Stimulated activated effector memory CD8-positive, alpha-beta T cell treated with anti-CD3 and anti-CD28 coated beads, Interleukin-12 subunit alpha, Interleukin-12 subunit beta, amount 100 ng/mL, for 72 hours (primary cell): ENCODE data around the gene SLC15A4.

ENCODE experiments used
- ATAC-seq: fragments of 150-1000 bp; cut with Tn5 transposase; 2 replicates; pipeline ENCODE4 v1.10.0; 2021
- DNase-seq, 2 donors: peaks; one replicate each; pipeline ENCODE4 v3.0.0; 2021 to 2022; ENCODE audit warnings: low spot score in 2 of 2
- H3K27ac Mint-ChIP-seq: one replicate; pipeline ENCODE4 v1.8.0; 2022; ENCODE audit warnings: mild to moderate bottlenecking, mixed read lengths
- H3K36me3 Mint-ChIP-seq: one replicate; pipeline ENCODE4 v1.8.0; 2022; ENCODE audit warnings: mild to moderate bottlenecking, mixed read lengths
- H3K4me1 Mint-ChIP-seq: one replicate; pipeline ENCODE4 v1.8.0; 2022; ENCODE audit warnings: mixed read lengths
- H3K4me3 Mint-ChIP-seq: one replicate; pipeline ENCODE4 v1.8.0; 2022; ENCODE audit warnings: mild to moderate bottlenecking, mixed read lengths
- H3K9me3 Mint-ChIP-seq: one replicate; pipeline ENCODE4 v1.8.0; 2022; ENCODE audit warnings: mixed read lengths

The SLC15A4 gene

GRCh38 chr12:128795530-128796361 lies 28.0 kb downstream of the SLC15A4 start:
- Mint-ChIP-seq H3K27ac (peak overlapping the region; percentile 92), H3K4me1 (peaks cover 82% of the 10 kb centered on the region), H3K4me3 (peak overlapping the region; percentile 60)

GRCh38 chr12:128794661-128795529 lies 28.9 kb downstream of the SLC15A4 start:
- DNase-seq, result peak in 1 of 2 donors; percentile 53
- peaks cover 76% of the 10 kb centered on the region for H3K4me1 Mint-ChIP-seq
- H3K36me3 Mint-ChIP-seq, result peaks cover 90% of the 10 kb centered on the region
- peak overlapping the region; percentile 92 for H3K27ac Mint-ChIP-seq
- H3K4me3 Mint-ChIP-seq, result peak overlapping the region; percentile 60
- no peaks in the 10 kb centered on the region for H3K9me3 Mint-ChIP-seq
- peak; percentile 73 for ATAC-seq

More at GRCh38 chr12:128795530-128796361, 28.0 kb downstream of the SLC15A4 start:
- Mint-ChIP-seq H3K36me3 (peaks cover 97% of the 10 kb centered on the region), H3K9me3 (no peaks in the 10 kb centered on the region)
- DNase-seq (no peak), ATAC-seq (no peak)

GRCh38 chr12:128793701-128794100 lies 30.1 kb downstream of the SLC15A4 start:
- Mint-ChIP-seq H3K4me3 (peak overlapping the region; percentile 60), H3K36me3 (peaks cover 85% of the 10 kb centered on the region), H3K9me3 (no peaks in the 10 kb centered on the region), H3K4me1 (peaks cover 75% of the 10 kb centered on the region), H3K27ac (peak overlapping the region; percentile 92)
- DNase-seq (no peak), ATAC-seq (no peak)

- H3K4me1 Mint-ChIP-seq, result peaks cover 67% of the 10 kb centered on the region
- no peak for ATAC-seq
- peaks cover 77% of the 10 kb centered on the region for H3K36me3 Mint-ChIP-seq
- DNase-seq, result no peak
- H3K4me3 Mint-ChIP-seq, result no peak overlapping the region
- peak overlapping the region; percentile 84 for H3K27ac Mint-ChIP-seq
- H3K9me3 Mint-ChIP-seq, result no peaks in the 10 kb centered on the region
Observed at GRCh38 chr12:128792881-128793280, 30.9 kb downstream of the SLC15A4 start.

GRCh38 chr12:128792398-128792797 lies 31.4 kb downstream of the SLC15A4 start:
- Mint-ChIP-seq H3K9me3 (no peaks in the 10 kb centered on the region), H3K36me3 (peaks cover 72% of the 10 kb centered on the region), H3K4me3 (no peak overlapping the region), H3K4me1 (peaks cover 62% of the 10 kb centered on the region), H3K27ac (peak overlapping the region; percentile 84)
- DNase-seq (no peak), ATAC-seq (no peak)

- peak overlapping the region; percentile 84 for H3K27ac Mint-ChIP-seq
- H3K9me3 Mint-ChIP-seq, result no peaks in the 10 kb centered on the region
- H3K4me3 Mint-ChIP-seq, result no peak overlapping the region
- H3K36me3 Mint-ChIP-seq, result peaks cover 65% of the 10 kb centered on the region
- DNase-seq (no peak), ATAC-seq (peak; percentile 60)
- H3K4me1 Mint-ChIP-seq, result peaks cover 55% of the 10 kb centered on the region
Observed at GRCh38 chr12:128791395-128792322, 32.1 kb downstream of the SLC15A4 start.

GRCh38 chr12:128790653-128791373 lies 32.9 kb downstream of the SLC15A4 start:
- peaks cover 56% of the 10 kb centered on the region for H3K36me3 Mint-ChIP-seq
- no peak overlapping the region for H3K4me3 Mint-ChIP-seq
- H3K27ac Mint-ChIP-seq, result peak overlapping the region; percentile 84
- no peaks in the 10 kb centered on the region for H3K9me3 Mint-ChIP-seq
- DNase-seq (no peak), ATAC-seq (no peak)
- H3K4me1 Mint-ChIP-seq, result peaks cover 46% of the 10 kb centered on the region

- Mint-ChIP-seq H3K4me1 (peaks cover 41% of the 10 kb centered on the region), H3K9me3 (no peaks in the 10 kb centered on the region), H3K4me3 (no peak overlapping the region), H3K36me3 (peaks cover 50% of the 10 kb centered on the region), H3K27ac (peak overlapping the region; percentile 87)
- DNase-seq, result no peak
- no peak for ATAC-seq
Observed at GRCh38 chr12:128790221-128790620, 33.5 kb downstream of the SLC15A4 start.

- Mint-ChIP-seq H3K9me3 (no peaks in the 10 kb centered on the region), H3K4me1 (peaks cover 33% of the 10 kb centered on the region), H3K4me3 (no peak overlapping the region), H3K27ac (peak overlapping the region; percentile 87), H3K36me3 (peaks cover 42% of the 10 kb centered on the region)
- ATAC-seq, result no peak
- no peak for DNase-seq
Observed at GRCh38 chr12:128789356-128789929, 34.3 kb downstream of the SLC15A4 start.

- Mint-ChIP-seq H3K4me3 (no peak overlapping the region), H3K4me1 (peaks cover 35% of the 10 kb centered on the region), H3K9me3 (no peaks in the 10 kb centered on the region), H3K36me3 (peaks cover 33% of the 10 kb centered on the region), H3K27ac (no peak overlapping the region)
- no peak for ATAC-seq
- DNase-seq, result no peak
Observed at GRCh38 chr12:128787827-128788226, 35.9 kb downstream of the SLC15A4 start.

GRCh38 chr12:128786741-128787391 lies 36.9 kb downstream of the SLC15A4 start:
- no peak overlapping the region for H3K4me3 Mint-ChIP-seq
- peaks cover 29% of the 10 kb centered on the region for H3K36me3 Mint-ChIP-seq
- no peak for ATAC-seq
- no peak overlapping the region for H3K27ac Mint-ChIP-seq
- no peaks in the 10 kb centered on the region for H3K9me3 Mint-ChIP-seq
- H3K4me1 Mint-ChIP-seq, result peaks cover 34% of the 10 kb centered on the region
- no peak for DNase-seq

GRCh38 chr12:128784030-128784760 lies 39.6 kb downstream of the SLC15A4 start:
- peaks cover 24% of the 10 kb centered on the region for H3K4me1 Mint-ChIP-seq
- DNase-seq (no peak), ATAC-seq (no peak)
- H3K4me3 Mint-ChIP-seq, result peak overlapping the region; percentile 59
- H3K9me3 Mint-ChIP-seq, result no peaks in the 10 kb centered on the region
- peaks cover 14% of the 10 kb centered on the region for H3K36me3 Mint-ChIP-seq
- peak overlapping the region; percentile 32 for H3K27ac Mint-ChIP-seq

- peaks cover 12% of the 10 kb centered on the region for H3K36me3 Mint-ChIP-seq
- ATAC-seq, result peak; percentile 93
- H3K27ac Mint-ChIP-seq, result peak overlapping the region; percentile 74
- H3K4me1 Mint-ChIP-seq, result peaks cover 28% of the 10 kb centered on the region
- peak overlapping the region; percentile 59 for H3K4me3 Mint-ChIP-seq
- no peaks in the 10 kb centered on the region for H3K9me3 Mint-ChIP-seq
- peak; percentile 46 to 70 for DNase-seq
Observed at GRCh38 chr12:128783129-128783574, 40.6 kb downstream of the SLC15A4 start.
